Keratinocyte (primary cell): ENCODE measurements around the gene ZFP36L1. TPM values are rescaled to one million over a fixed set of nuclear protein-coding genes. Genes with fewer than 3 reads are reported as not detected.

Experiments
- DNase-seq: peaks from one replicate; pipeline ENCODE4 v3.0.0-alpha.2; 2011; ENCODE audit warnings: low read depth, missing footprints, low spot score
- FAIRE-seq: peaks from 2 replicates; lab custom pipeline; 2011; peaks lifted over from hg19 to GRCh38; lab: Jason Lieb, UNC
- H2AFZ ChIP-seq: 2 replicates; pipeline ENCODE4 v1.6.0; 2012; ENCODE audit warnings: low read length, control low read depth, inconsistent platforms; ENCODE audit not compliant: control insufficient read depth
- H3K27ac ChIP-seq: 2 replicates; pipeline ENCODE4 v1.5.1; 2011; ENCODE audit warnings: low read length; ENCODE audit not compliant: control insufficient read depth, insufficient read depth
- H3K27me3 ChIP-seq: 3 replicates; pipeline ENCODE4 v1.6.0; 2011; ENCODE audit warnings: low read length; ENCODE audit not compliant: control insufficient read depth, insufficient read depth; ENCODE audit errors: extremely low read depth
- H3K36me3 ChIP-seq, 2 experiments: 2 replicates in 1 of 2; 3 replicates in 1 of 2; pipeline ENCODE4 v1.5.1; 2011; ENCODE audit warnings: low read length in 2 of 2, mild to moderate bottlenecking in 1 of 2; ENCODE audit not compliant: control insufficient read depth in 2 of 2, insufficient read depth in 2 of 2; ENCODE audit errors: extremely low read depth in 1 of 2
- H3K4me1 ChIP-seq: 3 replicates; pipeline ENCODE4 v1.5.1; 2011; ENCODE audit warnings: low read length; ENCODE audit not compliant: control insufficient read depth, insufficient read depth; ENCODE audit errors: extremely low read depth
- H3K4me2 ChIP-seq: 3 replicates; pipeline ENCODE4 v1.6.0; 2011; ENCODE audit warnings: low read depth, low read length; ENCODE audit not compliant: control insufficient read depth, insufficient read depth; ENCODE audit errors: extremely low read depth
- H3K4me3 ChIP-seq, 3 experiments: fragments of 200-600 bp in 1 of 3; sonication (generic) in 1 of 3; 2 replicates in 2 of 3; 3 replicates in 1 of 3; pipeline ENCODE4 v1.5.1; 2011 to 2016; ENCODE audit warnings: low read length in 3 of 3, mild to moderate bottlenecking in 3 of 3, control low read depth in 2 of 3, inconsistent platforms in 1 of 3, low read depth in 1 of 3, mixed read lengths in 1 of 3, mixed run types in 1 of 3, moderate library complexity in 1 of 3; ENCODE audit not compliant: control insufficient read depth in 2 of 3, insufficient read depth in 2 of 3; ENCODE audit errors: extremely low read depth in 1 of 3
- H3K79me2 ChIP-seq: 2 replicates; pipeline ENCODE4 v1.6.0; 2012; ENCODE audit warnings: low read length; ENCODE audit not compliant: control insufficient read depth, insufficient read depth
- H3K9ac ChIP-seq: 3 replicates; pipeline ENCODE4 v1.6.0; 2011; ENCODE audit warnings: low read length; ENCODE audit not compliant: control insufficient read depth, insufficient read depth; ENCODE audit errors: extremely low read depth
- H3K9me1 ChIP-seq: 3 replicates; pipeline ENCODE4 v1.6.0; 2011; ENCODE audit warnings: low read length; ENCODE audit not compliant: control insufficient read depth, insufficient read depth; ENCODE audit errors: extremely low read depth
- H3K9me3 ChIP-seq: 2 replicates; pipeline ENCODE4 v1.5.1; 2012; ENCODE audit warnings: low read depth, low read length; ENCODE audit not compliant: control insufficient read depth
- H4K20me1 ChIP-seq: 3 replicates; pipeline ENCODE4 v1.6.0; 2011; ENCODE audit warnings: low read length; ENCODE audit not compliant: control insufficient read depth, insufficient read depth; ENCODE audit errors: extremely low read depth
- EZH2 ChIP-seq: IDR thresholded peaks from one replicate; pipeline ENCODE4 v1.6.1; 2012; ENCODE audit warnings: inconsistent platforms, mild to moderate bottlenecking, low read length, moderate library complexity
- dilution Hi-C: fragments of 300-500 bp; cut with MboI; formaldehyde crosslinking; loops from one replicate; pipeline ENCODE4 v1.7.0; 2020; ENCODE audit warnings: low sequenced_read_pairs; ENCODE audit not compliant: extremely low pct_ligation_motif_present
- polyA plus RNA-seq, 5 experiments: library from polyadenylated mRNA; depleted of rRNA in 3 of 5; stranded (reverse) in 3 of 5; stranded (forward) in 1 of 5; unstranded in 1 of 5; fragments of >200 nt; gene quantifications; 1 replicate in 1 of 5; 2 replicates in 3 of 5; 3 replicates in 1 of 5; pipeline versions ENCODE4 v1.2.1 to v1.2.3, GENCODE V29; 2011 to 2012; ENCODE audit warnings: missing spikeins in 2 of 5, low read depth in 1 of 5, low replicate concordance in 1 of 5
- TF ChIP-seq, protein P1 (sequence below), 3 experiments: IDR thresholded peaks in 1 of 3; conservative IDR thresholded peaks in 1 of 3; optimal IDR thresholded peaks in 1 of 3; 2 replicates in 2 of 3; 3 replicates in 1 of 3; pipeline versions ENCODE3 to v1.5.1; 2011; ENCODE audit warnings: low read length in 3 of 3, mild to moderate bottlenecking in 3 of 3, moderate library complexity in 2 of 3, control low read depth in 1 of 3, inconsistent platforms in 1 of 3; ENCODE audit not compliant: insufficient read depth in 2 of 3; ENCODE audit errors: extremely low read depth in 1 of 3

Gene ZFP36L1
- polyA plus RNA-seq, 1 donor (not counting 4 experiments of a cell fraction or from before 2014, with no cell fraction given), result 85.2 TPM

DNA sequence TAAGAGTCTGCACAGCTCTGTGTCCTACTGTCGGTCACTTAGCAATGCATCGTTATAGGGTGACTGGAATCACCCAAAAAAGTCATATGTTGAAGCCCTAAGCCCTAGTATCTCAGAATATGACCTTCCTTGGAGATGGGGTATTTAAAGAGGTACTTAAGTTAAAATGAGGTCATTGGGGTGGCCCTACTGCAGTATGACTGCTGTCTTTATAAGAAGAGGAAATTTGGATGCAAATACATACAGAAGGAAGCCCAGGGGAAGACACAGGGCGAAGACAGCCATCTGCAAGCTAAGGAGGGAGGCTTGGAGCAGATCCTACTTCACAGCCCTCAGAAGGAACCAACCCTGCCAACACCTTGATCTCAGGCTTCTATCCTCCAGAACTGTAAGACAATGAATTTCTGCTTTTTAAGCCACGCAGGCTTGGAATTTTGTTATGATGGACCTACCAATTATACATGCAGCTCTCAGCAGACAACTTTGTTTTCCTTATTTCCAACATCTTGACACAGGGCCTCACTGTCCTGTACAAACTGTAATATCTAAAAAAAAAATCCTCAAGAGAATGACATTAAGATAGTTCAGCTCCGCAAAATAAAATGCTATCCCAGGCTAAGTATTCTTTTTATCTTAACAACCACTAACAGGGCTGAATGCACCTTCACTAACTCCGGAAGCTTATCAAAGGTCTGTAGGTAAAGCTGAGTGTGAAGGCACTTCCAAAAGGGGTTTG lies 40.4 kb downstream of the ZFP36L1 start:
- Histone ChIP-seq H4K20me1 (no peaks in the 10 kb centered on the region), H3K27ac (no peak overlapping the region), H3K79me2 (no peaks in the 10 kb centered on the region), H2AFZ (no peak overlapping the region), H3K9me3 (no peaks in the 10 kb centered on the region), H3K27me3 (no peaks in the 10 kb centered on the region), H3K4me1 (no peaks in the 10 kb centered on the region), H3K9ac (no peak overlapping the region), H3K9me1 (no peaks in the 10 kb centered on the region), H3K4me2 (no peak overlapping the region), H3K36me3 (no peaks in the 10 kb centered on the region), H3K4me3 (no peak overlapping the region)
- TF ChIP-seq, protein P1, sequence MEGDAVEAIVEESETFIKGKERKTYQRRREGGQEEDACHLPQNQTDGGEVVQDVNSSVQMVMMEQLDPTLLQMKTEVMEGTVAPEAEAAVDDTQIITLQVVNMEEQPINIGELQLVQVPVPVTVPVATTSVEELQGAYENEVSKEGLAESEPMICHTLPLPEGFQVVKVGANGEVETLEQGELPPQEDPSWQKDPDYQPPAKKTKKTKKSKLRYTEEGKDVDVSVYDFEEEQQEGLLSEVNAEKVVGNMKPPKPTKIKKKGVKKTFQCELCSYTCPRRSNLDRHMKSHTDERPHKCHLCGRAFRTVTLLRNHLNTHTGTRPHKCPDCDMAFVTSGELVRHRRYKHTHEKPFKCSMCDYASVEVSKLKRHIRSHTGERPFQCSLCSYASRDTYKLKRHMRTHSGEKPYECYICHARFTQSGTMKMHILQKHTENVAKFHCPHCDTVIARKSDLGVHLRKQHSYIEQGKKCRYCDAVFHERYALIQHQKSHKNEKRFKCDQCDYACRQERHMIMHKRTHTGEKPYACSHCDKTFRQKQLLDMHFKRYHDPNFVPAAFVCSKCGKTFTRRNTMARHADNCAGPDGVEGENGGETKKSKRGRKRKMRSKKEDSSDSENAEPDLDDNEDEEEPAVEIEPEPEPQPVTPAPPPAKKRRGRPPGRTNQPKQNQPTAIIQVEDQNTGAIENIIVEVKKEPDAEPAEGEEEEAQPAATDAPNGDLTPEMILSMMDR (optimal IDR thresholded peaks at IDR 0.05 in 1 of 3, IDR thresholded peaks at IDR 0.05 in 1 of 3, conservative IDR thresholded peaks at IDR 0.05 in 1 of 3; ENCODE audit: extremely low read depth in 1 of 3, insufficient read depth in 2 of 3, low read length in 3 of 3), result no peak
- no peak for TF ChIP-seq EZH2
- dilution Hi-C loops, result no loop called here
- FAIRE-seq (no peak), DNase-seq (no peak)

DNA sequence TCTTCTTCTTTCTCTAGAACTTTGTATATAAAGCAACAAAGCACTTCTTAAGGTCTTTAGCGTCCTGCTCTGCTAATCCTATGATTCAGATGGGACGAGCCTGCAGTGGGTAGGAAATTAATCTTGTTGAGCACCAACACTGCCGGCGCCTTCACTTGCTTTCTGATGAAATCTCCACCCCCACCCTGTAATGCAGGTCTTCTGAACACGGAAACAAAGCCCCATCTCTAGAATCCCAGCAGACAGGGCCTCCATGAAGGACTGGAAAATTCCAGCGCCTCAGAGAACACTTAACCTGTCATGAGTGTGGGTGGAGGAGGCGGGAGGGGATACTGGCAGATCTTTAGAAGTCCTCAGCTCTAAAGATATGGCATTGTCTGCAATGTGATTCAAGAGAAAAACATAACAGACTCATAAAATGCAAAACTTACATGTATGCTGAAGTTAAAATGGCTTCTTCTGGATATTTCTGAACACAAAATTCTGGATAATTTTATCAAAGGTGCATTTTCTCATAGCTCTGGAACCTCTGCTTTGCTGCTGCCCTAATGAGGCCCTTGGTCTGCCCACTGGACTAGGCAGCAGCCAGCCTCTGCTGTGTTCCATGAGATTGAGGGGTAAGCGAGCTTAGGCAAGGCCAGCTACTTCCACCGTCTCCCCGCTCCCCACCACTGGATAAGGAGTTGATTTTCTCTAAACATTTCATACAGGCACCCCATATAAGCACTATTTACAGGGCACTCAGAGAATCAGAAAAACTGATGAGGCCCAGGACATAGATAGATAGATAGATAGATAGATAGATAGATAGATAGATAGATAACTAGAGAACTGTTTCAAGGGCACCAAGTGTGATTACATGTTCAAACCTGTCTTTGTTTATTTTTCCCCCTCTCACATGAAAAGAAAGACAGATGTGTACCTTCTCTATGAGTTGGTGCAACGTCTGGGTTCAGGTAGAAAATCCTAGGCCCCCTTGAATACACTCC lies 43.1 kb downstream of the ZFP36L1 start:
- Histone ChIP-seq H3K4me1 (no peaks in the 10 kb centered on the region), H3K27me3 (no peaks in the 10 kb centered on the region), H3K36me3 (no peaks in the 10 kb centered on the region), H4K20me1 (no peaks in the 10 kb centered on the region), H3K27ac (no peak overlapping the region), H3K4me2 (no peak overlapping the region), H3K4me3 (no peak overlapping the region), H3K9me1 (no peaks in the 10 kb centered on the region), H3K9ac (no peak overlapping the region), H3K9me3 (no peaks in the 10 kb centered on the region), H2AFZ (no peak overlapping the region), H3K79me2 (no peaks in the 10 kb centered on the region)
- dilution Hi-C loops, result no loop called here
- no peak for FAIRE-seq
- DNase-seq, result no peak
- no peak for TF ChIP-seq EZH2
- TF ChIP-seq, protein P1 (optimal IDR thresholded peaks at IDR 0.05 in 1 of 3, IDR thresholded peaks at IDR 0.05 in 1 of 3, conservative IDR thresholded peaks at IDR 0.05 in 1 of 3; ENCODE audit: extremely low read depth in 1 of 3, insufficient read depth in 2 of 3, low read length in 3 of 3), result no peak
